ENCODE data around the gene FAF1.

GRCh38 chr1:50659107-50659662 is 300.9 kb downstream of the FAF1 start:
- no peak for TF ChIP-seq USF1 (IDR thresholded peaks at IDR 0.05)
- no peak for TF ChIP-seq EP300 (IDR thresholded peaks at IDR 0.05; ENCODE audit: borderline replicate concordance)
- TF ChIP-seq RAD21 (IDR thresholded peaks at IDR 0.05; ENCODE audit: low read depth), result no peak
- no peak for TF ChIP-seq NFIC (IDR thresholded peaks at IDR 0.05)
- TF ChIP-seq TCF12 (IDR thresholded peaks at IDR 0.05; ENCODE audit: low read depth), result no peak
- TF ChIP-seq CEBPB (IDR thresholded peaks at IDR 0.05), result no peak
- TF ChIP-seq EGR1 (IDR thresholded peaks at IDR 0.05), result no peak
- TF ChIP-seq TAF1 (IDR thresholded peaks at IDR 0.05; ENCODE audit: low read depth), result no peak
- TF ChIP-seq, protein P1, sequence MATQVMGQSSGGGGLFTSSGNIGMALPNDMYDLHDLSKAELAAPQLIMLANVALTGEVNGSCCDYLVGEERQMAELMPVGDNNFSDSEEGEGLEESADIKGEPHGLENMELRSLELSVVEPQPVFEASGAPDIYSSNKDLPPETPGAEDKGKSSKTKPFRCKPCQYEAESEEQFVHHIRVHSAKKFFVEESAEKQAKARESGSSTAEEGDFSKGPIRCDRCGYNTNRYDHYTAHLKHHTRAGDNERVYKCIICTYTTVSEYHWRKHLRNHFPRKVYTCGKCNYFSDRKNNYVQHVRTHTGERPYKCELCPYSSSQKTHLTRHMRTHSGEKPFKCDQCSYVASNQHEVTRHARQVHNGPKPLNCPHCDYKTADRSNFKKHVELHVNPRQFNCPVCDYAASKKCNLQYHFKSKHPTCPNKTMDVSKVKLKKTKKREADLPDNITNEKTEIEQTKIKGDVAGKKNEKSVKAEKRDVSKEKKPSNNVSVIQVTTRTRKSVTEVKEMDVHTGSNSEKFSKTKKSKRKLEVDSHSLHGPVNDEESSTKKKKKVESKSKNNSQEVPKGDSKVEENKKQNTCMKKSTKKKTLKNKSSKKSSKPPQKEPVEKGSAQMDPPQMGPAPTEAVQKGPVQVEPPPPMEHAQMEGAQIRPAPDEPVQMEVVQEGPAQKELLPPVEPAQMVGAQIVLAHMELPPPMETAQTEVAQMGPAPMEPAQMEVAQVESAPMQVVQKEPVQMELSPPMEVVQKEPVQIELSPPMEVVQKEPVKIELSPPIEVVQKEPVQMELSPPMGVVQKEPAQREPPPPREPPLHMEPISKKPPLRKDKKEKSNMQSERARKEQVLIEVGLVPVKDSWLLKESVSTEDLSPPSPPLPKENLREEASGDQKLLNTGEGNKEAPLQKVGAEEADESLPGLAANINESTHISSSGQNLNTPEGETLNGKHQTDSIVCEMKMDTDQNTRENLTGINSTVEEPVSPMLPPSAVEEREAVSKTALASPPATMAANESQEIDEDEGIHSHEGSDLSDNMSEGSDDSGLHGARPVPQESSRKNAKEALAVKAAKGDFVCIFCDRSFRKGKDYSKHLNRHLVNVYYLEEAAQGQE (IDR thresholded peaks at IDR 0.05; ENCODE audit: low read depth), result no peak
- TF ChIP-seq TEAD4 (IDR thresholded peaks at IDR 0.05), result no peak
- no peak for TF ChIP-seq CREB1 (IDR thresholded peaks at IDR 0.05; ENCODE audit: low read depth)
- no peak for TF ChIP-seq YY1 (IDR thresholded peaks at IDR 0.05; ENCODE audit: low read depth)
- TF ChIP-seq, protein P2, sequence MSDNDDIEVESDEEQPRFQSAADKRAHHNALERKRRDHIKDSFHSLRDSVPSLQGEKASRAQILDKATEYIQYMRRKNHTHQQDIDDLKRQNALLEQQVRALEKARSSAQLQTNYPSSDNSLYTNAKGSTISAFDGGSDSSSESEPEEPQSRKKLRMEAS (IDR thresholded peaks at IDR 0.05), result no peak
- no peak for TF ChIP-seq ZBTB7A (IDR thresholded peaks at IDR 0.05; ENCODE audit: low read depth)
